MCF 10A (cell line): ENCODE data around the gene C9. TPM values are rescaled to one million over a fixed set of nuclear protein-coding genes. Genes with fewer than 3 reads are reported as not detected.

Experiments used
- BruUV-seq: library from RNA; stranded (reverse); fragments of 400-500 nt; replicated peaks from 2 replicates; lab custom pipeline; 2021; lab: Mats Ljungman, UMichigan
- CTCF ChIA-PET: fragments of 300-600 bp; sonication (Branson Sonifier 250); formaldehyde crosslinking; extraction: SDS; loops from one replicate; lab custom pipeline; 2021; ENCODE audit warnings: antibody characterized with exemption, inconsistent platforms; lab: Yijun Ruan, JAX
- POLR2A ChIA-PET: fragments of 300-600, 350-650 bp; sonication (Branson Sonifier 250); formaldehyde crosslinking; extraction: SDS; loops from one replicate; lab custom pipeline; 2020; ENCODE audit warnings: antibody characterized with exemption, inconsistent platforms; lab: Yijun Ruan, JAX
- DNase-seq: peaks from one replicate; pipeline ENCODE4 v3.0.0-alpha.2; 2018; ENCODE audit not compliant: unreplicated experiment
- H3K27ac Mint-ChIP-seq: one replicate; pipeline ENCODE4 v1.8.0; 2022; ENCODE audit warnings: mild to moderate bottlenecking, low read depth, mixed read lengths; ENCODE audit not compliant: unreplicated experiment
- H3K27me3 Mint-ChIP-seq: one replicate; pipeline ENCODE4 v1.8.0; 2022; ENCODE audit warnings: mixed read lengths; ENCODE audit not compliant: insufficient read depth, unreplicated experiment
- H3K36me3 Mint-ChIP-seq: one replicate; pipeline ENCODE4 v1.8.0; 2022; ENCODE audit warnings: mild to moderate bottlenecking, moderate library complexity, mixed read lengths; ENCODE audit not compliant: insufficient read depth, unreplicated experiment
- H3K4me1 Mint-ChIP-seq: one replicate; pipeline ENCODE4 v1.8.0; 2022; ENCODE audit warnings: mixed read lengths; ENCODE audit not compliant: insufficient read depth, unreplicated experiment
- H3K4me3 Mint-ChIP-seq: one replicate; pipeline ENCODE4 v1.8.0; 2022; ENCODE audit warnings: mild to moderate bottlenecking, moderate library complexity, mixed read lengths; ENCODE audit not compliant: unreplicated experiment
- H3K9me3 Mint-ChIP-seq: one replicate; pipeline ENCODE4 v1.8.0; 2022; ENCODE audit warnings: mixed read lengths; ENCODE audit not compliant: unreplicated experiment
- CTCF ChIP-seq: fragments of 200-600 bp; IDR thresholded peaks from one replicate; pipeline ENCODE4 v1.8.0; 2022; ENCODE audit warnings: antibody characterized with exemption, mild to moderate bottlenecking; ENCODE audit not compliant: unreplicated experiment
- intact Hi-C: fragments of 100-400 bp; cut with micrococcal nuclease; formaldehyde crosslinking; loops from 2 replicates; pipeline ENCODE4 v1.14.1; 2022
- total RNA-seq: library from RNA; stranded (reverse); gene quantifications from 2 replicates; pipeline ENCODE4 v1.2.3, GENCODE V29; 2022

C9 gene
- total RNA-seq, 1 experiment from 2014 or later, result not detected

- no peak for DNase-seq
- ChIA-PET CTCF (interaction anchor here (0.5 to 6.2 kb wide), 9 partner anchors 8 to 236 kb away, joined by 3 to 68 read pairs (median 3); no protein-coding TSS in a partner anchor), POLR2A (interaction anchor here (0.8 to 1.4 kb wide), 2 partner anchors 11 to 179 kb away, joined by 3 to 4 read pairs; no protein-coding TSS in a partner anchor)
- Mint-ChIP-seq H3K27ac (no peak overlapping the region), H3K4me1 (no peaks in the 10 kb centered on the region), H3K27me3 (no peaks in the 10 kb centered on the region), H3K36me3 (no peaks in the 10 kb centered on the region), H3K4me3 (no peak overlapping the region), H3K9me3 (no peaks in the 10 kb centered on the region)
- BruUV-seq, result no TSS peak
- intact Hi-C loops, result no loop called here
- no peak for TF ChIP-seq CTCF
These were observed 5.0 kb upstream of the C9 start for GRCh38 chr5:39369123-39369815.

GRCh38 chr5:39368116-39368515 lies 3.8 kb upstream of the C9 start:
- no peak for DNase-seq
- intact Hi-C loops, result no loop called here
- Mint-ChIP-seq H3K9me3 (no peaks in the 10 kb centered on the region), H3K27ac (no peak overlapping the region), H3K27me3 (no peaks in the 10 kb centered on the region), H3K4me1 (no peaks in the 10 kb centered on the region), H3K4me3 (no peak overlapping the region), H3K36me3 (no peaks in the 10 kb centered on the region)
- no TSS peak for BruUV-seq
- ChIA-PET POLR2A (interaction anchor here (0.6 kb wide), 1 partner anchor 159 kb away, joined by 5 read pairs; no protein-coding TSS in a partner anchor), CTCF (interaction anchor here (1.0 to 1.8 kb wide), 4 partner anchors 8 to 180 kb away, joined by 3 to 10 read pairs (median 4); no protein-coding TSS in a partner anchor)
- no peak for TF ChIP-seq CTCF

GRCh38 chr5:39367711-39368110 lies 3.4 kb upstream of the C9 start:
- no peak overlapping the region for H3K4me3 Mint-ChIP-seq
- no peak for TF ChIP-seq CTCF
- ChIA-PET POLR2A (no interaction called here), CTCF (interaction anchor here (0.6 to 1.8 kb wide), 4 partner anchors 8 to 203 kb away, joined by 3 to 10 read pairs (median 4); no protein-coding TSS in a partner anchor)
- H3K27ac Mint-ChIP-seq, result no peak overlapping the region
- intact Hi-C loops, result no loop called here
- no peaks in the 10 kb centered on the region for H3K4me1 Mint-ChIP-seq
- no peaks in the 10 kb centered on the region for H3K36me3 Mint-ChIP-seq
- H3K9me3 Mint-ChIP-seq, result no peaks in the 10 kb centered on the region
- BruUV-seq, result no TSS peak
- H3K27me3 Mint-ChIP-seq, result no peaks in the 10 kb centered on the region
- DNase-seq, result no peak

- Mint-ChIP-seq H3K4me1 (peaks cover 8% of the 10 kb centered on the region), H3K9me3 (no peaks in the 10 kb centered on the region), H3K27ac (no peak overlapping the region), H3K4me3 (no peak overlapping the region), H3K36me3 (no peaks in the 10 kb centered on the region), H3K27me3 (no peaks in the 10 kb centered on the region)
- CTCF ChIA-PET, result interaction anchor here (0.6 to 2.7 kb wide), 5 partner anchors 11 to 206 kb away, joined by 3 to 16 read pairs (median 4); no protein-coding TSS in a partner anchor
- no peak for TF ChIP-seq CTCF
- DNase-seq, result no peak
- POLR2A ChIA-PET, result no interaction called here
- no TSS peak for BruUV-seq
- intact Hi-C loops, result no loop called here
These were observed 1.1 kb downstream of the C9 start for GRCh38 chr5:39363217-39363616.
